Eye (tissue), 1 donor: ENCODE results near the gene KRTAP10-3.
"Not testable (repeated sequence)": the region's sequence is repeated elsewhere in the genome, so short reads cannot be mapped to it uniquely, and the experiment has no call there.

Experiments used
- DNase-seq: peaks from one replicate; pipeline ENCODE4 v3.0.0-alpha.2; 2015

The KRTAP10-3 gene

GRCh38 chr21:44569861-44570517, 11.4 kb upstream of the KRTAP10-3 start:
- DNase-seq: no peak

- no peak for DNase-seq
Measured at GRCh38 chr21:44568667-44569556, 10.3 kb upstream of the KRTAP10-3 start.

- DNase-seq: no peak
Measured at GRCh38 chr21:44568261-44568660, 9.7 kb upstream of the KRTAP10-3 start.

GRCh38 chr21:44567481-44568171, 9.0 kb upstream of the KRTAP10-3 start:
- no peak for DNase-seq

GRCh38 chr21:44566403-44566802, 7.8 kb upstream of the KRTAP10-3 start:
- no peak for DNase-seq

GRCh38 chr21:44564886-44565598, 6.4 kb upstream of the KRTAP10-3 start:
- no peak for DNase-seq

- no peak for DNase-seq
Measured at GRCh38 chr21:44564099-44564498, 5.5 kb upstream of the KRTAP10-3 start.

- DNase-seq: not testable (repeated sequence)
Measured at GRCh38 chr21:44558329-44558675, 293 bp downstream of the KRTAP10-3 start.

- DNase-seq: peak; percentile 36
Measured at GRCh38 chr21:44557491-44558328, 885 bp downstream of the KRTAP10-3 start.

- no peak for DNase-seq
Measured at GRCh38 chr21:44556879-44557278, 1.7 kb downstream of the KRTAP10-3 start.

GRCh38 chr21:44555200-44555875, 3.3 kb downstream of the KRTAP10-3 start:
- no peak for DNase-seq

GRCh38 chr21:44552681-44553080, 5.9 kb downstream of the KRTAP10-3 start:
- DNase-seq: no peak

GRCh38 chr21:44552136-44552535, 6.5 kb downstream of the KRTAP10-3 start:
- no peak for DNase-seq

- DNase-seq: peak; percentile 35
Measured at GRCh38 chr21:44551340-44551961, 7.1 kb downstream of the KRTAP10-3 start, which contains the start of gene KRTAP10-2. Gene KRTAP10-2, minus strand, starts transcription at chr21:44551505. Its CDS starts 47 bp downstream, at chr21:44551458.

GRCh38 chr21:44550807-44551206, 7.8 kb downstream of the KRTAP10-3 start:
- DNase-seq: no peak

- DNase-seq: peak; percentile 11
Measured at GRCh38 chr21:44550285-44550684, 8.3 kb downstream of the KRTAP10-3 start.

GRCh38 chr21:44549525-44550211, 8.9 kb downstream of the KRTAP10-3 start:
- peak; percentile 12 for DNase-seq

- peak; percentile 48 for DNase-seq
Measured at GRCh38 chr21:44548922-44549321, 9.7 kb downstream of the KRTAP10-3 start.

GRCh38 chr21:44548381-44548780, 10.2 kb downstream of the KRTAP10-3 start:
- DNase-seq: no peak
